HG02623 (cell line): ENCODE data around the gene TMEM271.

ENCODE experiments used
- ATAC-seq: cut with Tn5 transposase; IDR thresholded peaks from one replicate; pipeline ENCODE4 v1.9.1; 2021; ENCODE audit warnings: moderate library complexity; ENCODE audit not compliant: unreplicated experiment

TMEM271 gene

DNA sequence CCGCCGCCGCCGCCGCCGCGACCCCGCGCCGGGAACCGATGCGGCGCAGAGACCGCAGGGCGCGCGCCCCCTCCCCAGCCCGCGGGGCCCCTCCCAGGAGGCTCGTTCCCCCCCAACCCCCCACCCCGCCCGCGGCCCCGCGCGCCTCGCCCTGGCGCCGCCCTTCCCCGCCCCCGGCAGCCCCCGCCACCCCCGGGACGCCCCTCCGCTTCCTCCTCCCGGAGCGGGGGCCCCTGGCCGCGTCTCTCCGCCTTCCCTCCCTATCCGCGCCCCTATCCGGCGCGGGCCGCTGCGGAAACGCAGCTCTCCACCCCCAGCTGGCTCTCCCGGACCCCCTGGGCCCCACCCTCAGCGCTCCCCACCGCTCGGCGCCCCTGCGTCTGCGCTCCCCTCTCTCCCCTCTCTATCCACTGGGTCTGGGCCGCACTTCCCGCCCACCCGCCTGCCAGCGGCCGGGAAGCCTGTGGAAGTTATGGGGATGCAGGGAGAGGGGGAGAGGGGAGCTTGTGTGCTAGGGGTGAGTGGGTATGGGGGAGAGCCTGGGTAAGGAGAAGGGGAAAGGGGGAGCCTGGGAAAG, at the start of gene TMEM271:
Gene TMEM271, minus strand, starts transcription at position 51 of the 577 bp plus-strand sequence. CDS start 233 bp downstream, outside the sequence.
- no peak for ATAC-seq

- no peak for ATAC-seq
Observed at GRCh38 chr4:625631-626161, 49.6 kb upstream of the TMEM271 start.

DNA sequence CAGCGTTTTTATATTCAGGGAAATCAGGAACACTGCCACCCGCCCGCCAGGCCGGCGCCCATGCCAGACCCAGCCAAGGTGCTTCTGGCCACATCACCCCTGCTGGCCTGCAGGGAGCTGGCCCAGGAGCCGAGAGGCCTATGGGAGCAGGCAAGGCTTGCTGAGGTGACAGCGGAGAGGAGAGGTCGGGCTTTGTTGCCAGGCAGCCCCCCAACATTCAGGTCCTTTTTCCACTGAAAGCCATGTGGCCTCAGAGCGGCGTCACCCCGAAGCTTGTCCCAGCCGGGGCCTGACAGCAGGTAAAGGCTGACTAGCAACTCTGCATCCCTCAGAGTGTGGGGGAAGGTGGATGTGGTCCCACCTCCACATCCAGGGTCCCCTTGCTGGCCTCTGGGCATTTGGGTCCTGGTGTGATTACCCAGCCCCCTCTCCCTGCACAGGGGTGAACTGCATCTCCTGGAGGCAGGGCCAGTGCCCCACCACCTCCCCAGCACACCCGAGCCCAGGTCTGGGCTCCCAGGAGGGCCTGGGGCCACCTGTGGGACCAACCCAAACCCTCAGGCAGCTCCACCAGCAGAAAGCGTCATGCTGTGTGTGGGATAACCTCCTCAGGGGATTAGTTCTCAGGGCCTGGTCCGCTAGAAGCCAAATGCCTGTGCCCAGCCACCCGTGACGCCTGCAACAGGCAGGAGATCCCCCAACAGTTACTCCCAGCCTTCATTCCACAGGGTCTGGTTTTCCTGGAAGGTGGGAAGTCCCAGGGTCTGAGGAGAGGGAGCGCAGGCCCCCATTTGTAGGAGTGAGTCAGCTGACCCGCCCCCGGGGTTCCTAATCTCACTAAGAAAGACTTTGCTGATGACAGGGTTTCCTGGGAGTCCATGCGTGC, 48.9 kb upstream of the TMEM271 start, which contains the start of gene PDE6B:
Gene PDE6B, plus strand, starts transcription at position 869 of the 886 bp plus-strand sequence. CDS start 54 bp downstream, outside the sequence.
- ATAC-seq, result no peak

GRCh38 chr4:623914-624566, 47.9 kb upstream of the TMEM271 start:
- no peak for ATAC-seq

DNA sequence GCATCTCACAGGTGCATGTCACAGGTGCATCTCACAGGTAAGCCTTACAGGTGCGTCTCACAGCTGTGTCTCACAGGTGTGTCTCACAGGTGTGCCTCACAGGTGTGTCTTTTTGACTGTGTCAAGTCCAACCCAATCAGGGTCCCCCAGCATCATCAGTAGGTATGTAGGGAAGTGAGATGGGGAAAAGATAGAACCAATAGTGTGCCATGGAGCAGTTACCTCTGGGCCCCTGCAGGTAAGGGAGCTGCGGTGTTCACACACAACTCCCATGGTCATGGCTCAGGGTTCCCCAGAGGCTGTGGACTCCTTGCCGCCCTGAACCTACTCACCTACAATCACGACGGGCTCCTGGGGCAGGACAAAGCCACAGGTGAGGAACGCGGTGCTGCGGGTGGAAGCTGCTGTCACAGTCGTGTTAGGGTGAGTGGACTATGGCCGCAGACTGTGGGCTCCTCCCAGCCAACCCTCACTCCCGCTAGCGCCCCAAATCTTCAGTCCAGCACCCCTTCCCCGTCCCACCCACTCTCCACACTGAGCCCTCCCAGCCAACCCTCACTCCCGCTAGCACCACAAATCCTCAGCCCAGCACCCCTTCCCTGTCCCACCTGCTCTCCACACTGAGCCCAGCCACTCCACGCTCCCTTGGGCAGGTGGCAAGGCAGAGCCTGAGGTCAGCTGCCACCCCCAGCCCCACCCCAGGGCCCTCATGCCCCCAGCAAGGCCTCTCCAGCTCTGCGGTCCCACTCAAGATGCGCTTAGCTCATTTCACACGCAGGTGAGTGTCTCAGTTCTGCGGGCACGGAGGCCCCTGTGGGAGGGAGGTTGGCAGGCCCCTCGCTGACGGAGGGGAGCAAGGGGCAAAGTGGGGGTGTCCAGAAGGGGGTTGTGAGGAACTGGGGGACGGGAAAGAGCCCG, 47.2 kb upstream of the TMEM271 start:
- no peak for ATAC-seq

GRCh38 chr4:622071-622995, 46.2 kb upstream of the TMEM271 start:
- ATAC-seq, result no peak

- no peak for ATAC-seq
Observed at GRCh38 chr4:621296-622070, 45.4 kb upstream of the TMEM271 start.

- no peak for ATAC-seq
Observed at GRCh38 chr4:620851-621261, 44.8 kb upstream of the TMEM271 start.

DNA sequence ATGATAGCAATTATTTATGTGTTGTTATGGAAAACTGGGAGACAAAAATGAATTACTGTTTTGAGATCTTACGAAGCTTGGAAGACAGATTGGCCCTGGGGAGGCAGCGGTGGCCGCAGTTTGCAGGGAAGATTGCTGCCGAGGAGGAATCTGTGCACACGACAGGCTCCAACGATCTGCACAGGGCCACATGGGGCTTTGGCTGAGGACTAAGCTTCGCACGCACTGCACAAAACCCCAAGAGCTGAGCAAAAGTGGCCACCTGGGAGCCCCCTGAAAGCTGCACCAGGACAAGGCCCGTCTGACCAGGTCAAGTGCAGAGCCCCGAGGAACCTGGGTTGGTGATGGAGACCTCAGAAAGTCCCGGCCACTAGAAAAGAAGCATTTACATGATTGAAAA, 44.1 kb upstream of the TMEM271 start:
- ATAC-seq, result no peak

DNA sequence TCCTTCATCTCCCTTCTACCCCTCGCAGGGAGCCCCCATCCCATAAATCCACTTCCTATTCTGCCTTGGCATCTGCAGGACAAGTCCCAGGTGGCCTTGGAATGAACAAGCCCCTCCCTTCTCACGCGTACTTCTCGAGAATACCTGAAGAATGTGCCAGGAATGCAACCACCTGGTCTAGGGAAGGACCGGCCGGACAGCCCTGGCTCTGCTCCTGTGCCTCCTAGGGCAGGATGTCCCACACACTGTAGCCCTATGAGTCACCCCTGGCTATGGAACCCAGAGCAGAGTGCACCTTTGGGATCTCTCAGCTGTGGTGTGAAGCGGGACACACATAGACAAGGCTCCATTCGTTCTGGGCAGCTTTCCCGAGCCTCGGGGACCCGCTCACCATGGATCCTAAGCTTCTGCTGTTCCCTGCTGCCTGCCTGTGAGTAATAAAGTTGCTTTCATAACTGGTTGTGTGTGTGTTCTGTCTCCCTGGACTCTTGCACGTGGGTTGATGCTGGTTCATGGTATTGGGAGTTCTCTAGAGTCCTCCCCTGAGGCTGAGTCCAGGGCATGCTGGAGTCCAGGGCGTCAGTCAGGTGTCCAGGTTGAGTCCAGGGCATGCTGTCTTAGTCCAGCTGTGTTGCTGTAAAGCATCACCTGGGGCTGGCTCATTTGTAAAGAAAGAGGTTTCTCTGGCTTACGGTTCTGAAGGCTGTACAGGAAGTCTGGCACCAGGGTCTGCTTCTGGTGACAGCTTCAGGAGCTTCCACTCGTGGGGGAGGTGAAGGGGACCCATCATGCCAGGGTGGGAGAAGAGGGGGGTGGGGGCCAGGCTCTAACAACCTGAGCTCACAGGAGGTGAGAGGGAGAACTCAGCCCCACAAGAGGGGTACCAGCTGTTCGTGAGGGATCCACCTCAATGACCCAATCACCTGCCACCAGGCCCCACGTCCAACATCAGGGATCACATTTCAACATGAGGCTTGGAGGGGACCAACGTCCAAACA, 41.8 kb upstream of the TMEM271 start:
- ATAC-seq, result no peak

- ATAC-seq, result no peak
Observed at GRCh38 chr4:616911-617643, 41.0 kb upstream of the TMEM271 start.

GRCh38 chr4:616091-616490, 40.0 kb upstream of the TMEM271 start:
- ATAC-seq, result no peak

- no peak for ATAC-seq
Observed at GRCh38 chr4:613126-613525, 37.0 kb upstream of the TMEM271 start.

GRCh38 chr4:612749-613125, 36.6 kb upstream of the TMEM271 start:
- no peak for ATAC-seq

GRCh38 chr4:612052-612748, 36.1 kb upstream of the TMEM271 start:
- ATAC-seq, result no peak
